NOMO-1 treated with dmso at 0.1 percent for 144 hours (cell line): ENCODE results near the gene CCSER2.

Experiments
- DNase-seq: peaks from one replicate; lab custom pipeline; 2025; ENCODE audit not compliant: unreplicated experiment; lab: John Stamatoyannopoulos, UW

Gene CCSER2

DNA sequence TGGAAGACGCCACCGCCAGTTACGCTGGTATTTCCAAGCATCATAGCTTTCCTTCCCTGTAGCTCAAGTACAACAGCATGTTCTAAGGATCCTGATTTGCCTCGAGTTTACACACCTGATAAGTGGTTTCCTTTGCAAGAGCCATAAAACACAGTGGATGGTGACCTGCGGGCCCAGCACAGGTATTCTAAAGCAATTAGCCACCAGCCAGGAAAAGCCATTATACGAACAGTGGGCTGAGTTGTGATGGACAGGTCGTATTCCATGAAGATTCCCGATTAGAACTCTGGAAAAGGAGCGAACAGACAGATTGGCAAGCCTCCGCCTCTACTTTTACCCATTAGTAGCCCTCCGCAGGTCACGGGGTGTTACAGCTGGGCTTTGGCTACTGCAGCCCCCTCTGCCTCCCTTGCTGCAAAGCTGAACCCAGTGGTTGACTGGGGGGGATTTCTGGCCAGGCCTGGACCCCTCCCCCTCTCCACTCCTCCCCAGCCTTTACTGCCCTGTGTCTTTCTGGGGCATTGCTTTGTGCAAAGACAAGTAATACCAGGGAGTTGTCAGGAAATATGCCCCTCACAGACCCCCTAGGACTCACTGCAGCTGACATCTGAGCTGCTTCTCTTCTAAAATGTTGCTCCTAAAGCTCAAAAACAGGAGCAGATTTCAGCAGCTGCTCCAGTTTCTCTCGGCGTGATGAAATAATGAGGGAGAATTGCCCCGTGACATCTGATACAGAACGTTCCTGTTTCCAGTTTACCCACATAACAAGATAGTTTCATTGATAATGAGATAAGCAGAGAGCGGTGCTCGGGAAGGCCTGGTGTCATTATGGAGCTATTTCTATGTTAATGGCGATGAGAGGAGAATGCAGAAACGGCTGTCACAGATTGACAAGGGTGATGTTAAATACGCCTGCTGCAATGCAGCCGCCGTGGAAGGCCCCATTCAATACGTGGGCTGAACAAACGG is 214.4 kb downstream of the CCSER2 start:
- no peak for DNase-seq

DNA sequence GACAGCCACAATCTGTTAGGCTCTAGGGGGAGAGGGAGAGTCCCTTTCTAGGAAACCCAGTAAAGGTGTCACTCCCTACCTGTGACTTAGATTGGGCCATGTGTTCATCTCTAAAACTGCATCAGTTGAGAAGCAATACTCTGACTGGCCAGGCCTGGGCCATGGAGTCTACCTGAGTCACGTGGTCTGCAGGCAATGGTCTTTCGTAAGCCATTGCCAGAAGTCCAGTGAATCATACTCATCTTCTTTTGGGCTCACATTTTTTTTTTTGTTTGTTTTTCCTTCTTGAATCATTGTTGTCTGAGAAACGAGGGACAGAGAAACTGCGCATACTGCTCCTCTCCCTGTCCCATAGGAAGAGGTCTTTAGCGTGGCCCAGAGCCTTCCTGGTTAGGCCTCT is 215.6 kb downstream of the CCSER2 start:
- DNase-seq, result no peak

- DNase-seq, result no peak
Measured at GRCh38 chr10:84545651-84546050, 217.3 kb downstream of the CCSER2 start.

- DNase-seq, result no peak
Measured at GRCh38 chr10:84546609-84547008, 218.2 kb downstream of the CCSER2 start.

DNA sequence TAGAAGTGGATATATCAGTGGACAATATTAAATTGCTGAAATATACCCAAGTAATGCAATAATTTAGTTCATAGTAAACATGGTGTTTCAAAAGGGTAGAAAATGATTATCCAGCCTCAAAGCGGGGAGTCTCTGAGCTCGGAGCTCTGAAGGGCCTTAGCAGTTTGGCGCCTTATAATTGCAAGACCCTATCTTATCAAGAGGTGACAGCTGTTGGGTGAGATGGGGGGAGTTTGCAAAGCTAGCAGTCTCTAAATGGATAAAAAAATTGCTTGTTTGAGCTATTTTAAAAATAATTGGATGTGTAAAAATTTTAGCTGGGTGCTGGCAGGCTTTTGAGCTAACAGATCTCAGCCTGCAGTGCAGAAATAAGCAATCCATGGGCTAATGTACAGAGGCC is 219.2 kb downstream of the CCSER2 start:
- DNase-seq, result no peak

- no peak for DNase-seq
Measured at GRCh38 chr10:84548869-84549268, 220.5 kb downstream of the CCSER2 start.

DNA sequence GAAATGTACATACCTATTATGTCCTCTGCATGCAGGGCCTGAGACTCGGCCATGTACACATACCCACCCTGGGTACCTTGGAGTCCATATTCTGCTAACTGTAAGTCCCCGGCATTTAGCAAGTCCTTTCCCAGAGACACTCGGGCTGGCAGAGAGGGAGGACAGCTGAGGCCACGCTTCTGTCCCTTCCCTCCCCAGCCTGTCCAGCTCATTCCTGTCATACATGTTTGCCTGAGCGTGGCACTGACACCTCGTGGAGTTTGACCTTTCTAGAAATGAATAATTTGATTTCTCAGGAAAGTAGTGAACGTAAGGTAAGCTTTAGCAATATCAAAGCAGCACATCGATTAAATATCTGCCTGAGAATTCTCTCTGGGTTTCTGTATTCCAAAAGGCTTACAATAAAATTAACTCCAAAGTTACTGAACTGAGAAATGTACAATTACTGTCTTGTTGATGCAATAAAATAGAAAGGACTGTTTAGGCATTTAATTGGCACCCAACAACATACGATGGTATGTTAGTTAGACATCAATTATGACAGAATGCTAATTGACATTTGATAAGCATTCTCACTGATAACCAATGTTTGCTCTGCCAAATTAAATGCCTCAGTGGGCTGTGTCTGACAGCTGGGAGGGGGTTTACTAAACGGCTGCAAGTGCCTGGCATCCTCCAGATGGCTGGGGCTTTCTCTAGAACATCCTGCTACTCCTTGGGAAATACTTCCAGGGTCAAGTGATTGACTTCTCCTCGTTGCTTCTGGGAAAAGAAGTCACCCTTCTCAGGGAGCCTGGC is 221.2 kb downstream of the CCSER2 start:
- DNase-seq, result no peak

DNA sequence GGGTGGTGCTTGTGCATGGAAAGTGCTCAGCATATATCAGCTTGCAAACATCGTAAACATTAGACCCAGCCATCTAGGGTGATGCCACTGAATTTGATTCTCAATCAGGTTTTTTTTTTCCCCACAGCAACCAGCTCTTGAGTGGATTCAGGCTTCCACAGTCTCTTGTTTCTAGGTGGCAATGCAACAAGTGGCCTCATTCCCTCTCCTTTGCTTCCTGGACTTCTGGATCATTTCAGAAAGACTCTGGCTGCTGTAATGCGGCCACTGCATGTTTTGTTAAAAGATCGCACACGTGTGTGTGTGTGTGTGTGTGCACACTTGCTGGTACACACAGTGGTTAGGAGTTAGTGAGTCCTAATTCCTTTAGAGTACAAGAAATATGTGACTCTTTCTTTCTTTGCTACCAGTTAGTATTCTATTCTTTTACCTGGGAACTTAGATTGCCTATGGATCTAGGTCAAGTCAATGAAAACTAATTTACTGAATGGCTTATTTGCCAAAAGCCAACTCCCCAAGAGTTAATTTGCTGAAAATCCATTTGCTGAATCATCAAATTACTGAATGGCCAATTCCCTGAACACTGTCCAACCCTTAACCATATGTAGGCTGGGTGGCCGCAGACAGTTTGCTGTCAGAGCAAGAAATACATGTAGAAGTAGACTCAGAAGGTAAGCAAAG is 222.5 kb downstream of the CCSER2 start:
- DNase-seq, result no peak

DNA sequence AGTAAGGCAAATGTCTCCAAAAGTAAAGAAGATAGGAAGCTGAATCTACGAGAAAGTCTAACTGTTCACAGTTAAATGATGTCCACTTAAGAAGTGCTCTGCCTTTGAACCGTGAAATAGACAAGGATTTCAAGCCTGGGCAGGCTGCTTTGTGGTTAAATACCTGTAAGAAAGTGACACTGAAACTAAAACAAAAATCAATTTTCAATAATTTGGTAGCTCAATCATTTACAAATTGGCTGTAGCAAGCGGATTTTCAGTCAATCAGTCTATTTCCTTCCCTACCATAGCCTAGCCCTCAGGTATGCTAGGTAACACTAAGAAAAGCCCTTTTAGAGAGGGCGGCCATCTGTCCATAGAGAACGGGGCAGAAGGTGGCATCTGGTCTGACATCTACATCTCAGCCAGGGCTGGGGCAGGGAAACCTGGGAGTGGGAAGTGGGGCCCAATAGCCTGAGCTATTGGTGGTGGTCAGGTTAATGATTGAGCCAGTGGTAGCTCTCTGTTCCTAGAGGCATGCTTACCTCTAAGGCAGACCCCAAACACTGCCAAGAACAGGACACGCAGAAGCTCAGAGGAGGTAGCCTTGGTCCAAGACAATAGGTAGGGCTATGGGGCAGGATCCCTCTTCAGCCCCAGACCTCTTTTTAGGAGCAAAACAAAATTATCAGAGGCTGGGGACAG is 223.2 kb downstream of the CCSER2 start:
- no peak for DNase-seq

GRCh38 chr10:84552478-84552877 is 224.1 kb downstream of the CCSER2 start:
- DNase-seq, result no peak

- DNase-seq, result no peak
Measured at GRCh38 chr10:84562592-84562991, 234.2 kb downstream of the CCSER2 start.

DNA sequence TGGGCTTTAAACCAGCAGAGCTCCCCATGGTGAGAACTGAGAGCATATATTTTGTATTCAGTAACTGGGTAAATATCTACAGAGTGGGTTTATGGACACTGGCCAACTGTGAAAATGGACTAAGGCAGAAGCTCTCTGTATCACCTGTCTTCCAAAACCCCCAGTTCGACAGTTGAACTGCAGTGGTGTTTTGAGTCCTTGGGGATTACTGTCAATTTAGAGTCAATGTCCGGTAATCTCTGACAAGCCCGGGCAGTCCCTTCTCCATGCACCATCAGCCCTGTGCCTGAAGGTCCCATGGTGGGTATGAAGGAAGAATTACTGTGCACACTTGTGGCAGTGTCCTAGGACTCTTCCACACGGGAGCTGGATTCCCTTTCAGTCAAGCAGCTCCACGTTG is 235.0 kb downstream of the CCSER2 start:
- DNase-seq, result no peak

DNA sequence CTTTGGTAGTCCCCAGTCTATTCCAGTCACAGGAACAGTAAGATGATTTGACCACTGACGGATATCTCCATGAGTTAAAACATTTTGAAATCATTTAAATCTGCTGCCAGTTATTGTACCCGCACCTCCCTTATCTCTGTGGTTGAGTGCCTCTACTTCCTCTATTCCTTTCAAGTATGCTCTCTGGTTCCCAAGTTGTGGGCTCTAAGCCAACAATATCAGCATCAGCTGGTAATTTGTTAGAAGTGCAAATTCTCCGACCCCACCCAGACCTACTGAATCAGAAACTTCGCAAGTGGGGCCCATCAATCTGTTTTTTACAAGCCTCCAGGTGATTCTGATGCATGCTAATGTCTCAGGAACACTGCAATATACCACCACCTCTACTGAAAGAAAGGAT is 235.5 kb downstream of the CCSER2 start:
- DNase-seq, result no peak

GRCh38 chr10:84565881-84566582 is 237.6 kb downstream of the CCSER2 start:
- no peak for DNase-seq

GRCh38 chr10:84567133-84567532 is 238.7 kb downstream of the CCSER2 start:
- DNase-seq, result no peak
